DMS 273 (cell line): ENCODE data around the gene SWT1.

Experiments
- DNase-seq: peaks from one replicate; lab custom pipeline; 2025; ENCODE audit not compliant: unreplicated experiment; lab: John Stamatoyannopoulos, UW

The SWT1 gene

DNA sequence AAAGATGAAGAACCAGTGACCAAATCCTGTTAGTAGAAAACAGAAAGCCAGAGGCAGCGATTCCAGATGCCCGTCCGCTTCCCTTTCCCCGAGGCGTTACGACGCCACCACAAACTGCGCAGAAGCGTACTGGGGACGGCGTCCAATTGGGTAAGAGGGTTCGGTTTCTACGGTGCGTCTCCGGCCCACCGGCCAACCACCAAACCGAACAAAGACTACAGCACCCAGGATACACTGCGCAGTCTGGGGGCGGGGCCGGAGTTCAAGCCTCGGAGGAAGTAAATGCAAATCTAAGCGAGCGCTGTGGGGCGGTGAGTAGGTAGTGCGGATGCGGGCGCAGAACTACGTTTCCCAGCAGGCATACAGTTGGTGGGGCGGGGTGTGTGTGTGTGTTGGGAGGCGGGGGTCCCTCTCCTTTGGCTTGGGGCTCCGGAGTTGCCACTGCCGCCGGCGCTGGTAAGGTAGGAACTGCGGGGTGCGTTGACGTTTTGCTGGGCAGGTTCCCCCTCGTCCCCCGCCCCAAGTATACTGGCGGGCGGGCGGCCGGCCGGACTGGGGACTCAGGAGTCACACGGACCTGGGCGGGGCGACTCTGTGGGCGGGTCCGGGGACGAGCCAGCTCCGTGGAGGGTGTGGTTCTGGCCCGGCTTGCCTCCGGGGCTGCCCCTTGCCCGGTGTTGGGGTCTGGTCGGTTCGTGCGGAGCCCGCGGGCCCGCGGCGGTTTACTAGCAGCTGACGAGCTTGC lies at the start of gene SWT1, which contains the start of gene TRMT1L:
SWT1 (plus strand) TSS at position 314 of the 745 bp plus-strand sequence. CDS start 3,675 bp downstream, outside the sequence.
TRMT1L (minus strand) TSS at position 100 of the 745 bp plus-strand sequence. CDS start 241 bp downstream, outside the sequence.
- DNase-seq: peak; percentile 100

GRCh38 chr1:185108321-185108720 lies 48.6 kb upstream of the SWT1 start:
- DNase-seq: peak; percentile 10

- no peak for DNase-seq
These were observed 46.8 kb upstream of the SWT1 start for GRCh38 chr1:185110145-185110544.

GRCh38 chr1:185111873-185112272 lies 45.1 kb upstream of the SWT1 start:
- no peak for DNase-seq

DNA sequence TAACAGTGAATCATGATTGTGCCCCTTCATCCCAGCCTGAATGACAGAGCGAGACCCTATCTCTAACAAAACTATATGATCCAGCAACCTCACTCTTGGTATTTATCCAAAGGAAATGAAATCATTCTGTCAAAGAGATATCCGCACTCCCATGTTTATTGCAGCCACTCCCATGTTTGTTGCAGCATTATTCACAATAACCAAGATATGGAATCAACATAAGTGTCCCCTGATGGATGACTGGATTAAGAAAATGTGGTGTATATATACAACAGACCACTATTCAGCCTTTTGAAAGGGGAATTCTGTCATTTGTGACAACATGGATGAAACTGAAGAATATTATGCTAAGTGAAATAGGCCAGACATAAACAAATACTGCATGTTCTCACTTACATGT lies 44.6 kb upstream of the SWT1 start:
- no peak for DNase-seq

GRCh38 chr1:185129708-185130107 lies 27.3 kb upstream of the SWT1 start:
- DNase-seq: no peak

GRCh38 chr1:185132534-185132933 lies 24.4 kb upstream of the SWT1 start:
- DNase-seq: no peak

- no peak for DNase-seq
These were observed 18.9 kb upstream of the SWT1 start for GRCh38 chr1:185137896-185138545.

GRCh38 chr1:185139246-185139645 lies 17.7 kb upstream of the SWT1 start:
- DNase-seq: no peak

GRCh38 chr1:185144233-185144632 lies 12.7 kb upstream of the SWT1 start:
- no peak for DNase-seq

DNA sequence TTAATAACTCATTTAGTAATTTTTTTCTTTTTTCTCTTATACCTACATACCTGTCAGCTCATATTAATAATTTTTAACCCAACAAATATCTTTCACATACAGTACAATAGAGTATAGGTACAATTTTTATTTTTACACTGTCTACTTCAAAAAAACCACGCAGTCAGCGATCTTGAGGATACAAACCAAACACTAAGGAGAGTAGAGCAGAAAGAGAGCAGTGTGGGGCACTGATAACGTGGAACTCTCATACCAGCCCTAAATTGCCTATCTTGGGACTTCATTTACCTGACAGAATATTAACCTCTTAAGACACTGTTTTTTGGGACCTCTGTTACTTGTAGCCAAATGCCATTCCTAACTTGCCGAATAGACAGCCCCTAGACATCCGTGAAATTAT lies 5.8 kb upstream of the SWT1 start:
- no peak for DNase-seq

- DNase-seq: no peak
These were observed 4.7 kb upstream of the SWT1 start for GRCh38 chr1:185152187-185152767.

DNA sequence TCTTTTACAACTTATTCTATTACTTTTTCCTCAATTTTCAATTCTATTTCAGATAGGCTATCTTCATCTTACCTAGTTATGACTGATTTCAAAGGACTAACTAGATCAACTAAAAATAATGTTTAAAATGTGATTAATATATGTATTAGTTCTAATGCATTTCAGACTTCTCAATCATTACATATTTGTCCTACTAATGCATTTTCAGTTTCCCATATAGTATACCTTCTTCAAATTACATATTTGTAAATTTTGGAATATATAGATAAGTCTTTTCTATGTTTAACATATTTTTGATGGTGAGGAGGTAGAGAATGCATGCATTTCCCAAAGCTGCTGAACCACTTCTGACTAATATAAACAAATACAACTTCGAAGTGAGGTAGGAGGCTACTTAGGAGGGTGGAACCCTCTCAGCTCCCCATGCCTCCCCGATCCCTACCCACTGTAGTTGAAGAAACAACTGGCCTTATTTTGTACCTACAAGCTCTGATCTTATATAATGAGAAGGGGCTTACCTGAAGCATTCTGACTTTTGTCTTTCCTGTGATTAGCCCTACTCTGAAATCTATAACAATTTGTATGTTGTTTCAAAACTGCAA lies 2.0 kb upstream of the SWT1 start:
- DNase-seq: no peak

GRCh38 chr1:185155600-185156287 lies 1.2 kb upstream of the SWT1 start:
- peak; percentile 63 for DNase-seq

DNA sequence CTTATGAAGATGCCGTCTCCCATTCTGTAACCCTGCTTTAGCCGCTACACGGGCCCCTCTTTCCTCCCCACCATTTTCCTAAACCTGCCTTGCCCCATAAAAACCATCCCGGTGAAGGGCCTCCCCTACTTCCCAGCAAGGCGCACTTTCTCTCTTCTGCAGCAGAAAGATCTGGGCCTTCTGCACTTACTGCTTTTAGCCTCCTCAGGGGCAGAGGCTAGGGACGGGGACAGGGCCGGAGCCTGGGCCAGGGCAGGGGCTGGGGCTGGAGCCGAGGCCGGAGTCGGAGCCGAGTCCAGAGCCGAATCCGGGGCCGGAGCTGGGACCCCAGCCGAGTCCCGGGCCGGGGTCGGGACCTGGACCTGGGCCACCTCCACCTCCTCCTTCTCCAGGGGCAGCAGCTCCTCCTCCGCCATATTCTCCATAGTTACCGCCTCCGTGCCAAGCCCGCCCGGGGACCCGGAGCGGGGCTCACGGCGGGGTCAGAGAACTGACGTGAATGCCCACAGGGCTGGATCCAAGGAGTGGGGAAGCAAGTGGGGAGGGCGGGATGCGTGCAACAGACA lies 596 bp upstream of the SWT1 start:
- DNase-seq: peak; percentile 63

GRCh38 chr1:185157599-185158412 lies 839 bp downstream of the SWT1 start:
- peak; percentile 40 for DNase-seq

- DNase-seq: peak; percentile 25
These were observed 1.8 kb downstream of the SWT1 start for GRCh38 chr1:185158800-185159199.

DNA sequence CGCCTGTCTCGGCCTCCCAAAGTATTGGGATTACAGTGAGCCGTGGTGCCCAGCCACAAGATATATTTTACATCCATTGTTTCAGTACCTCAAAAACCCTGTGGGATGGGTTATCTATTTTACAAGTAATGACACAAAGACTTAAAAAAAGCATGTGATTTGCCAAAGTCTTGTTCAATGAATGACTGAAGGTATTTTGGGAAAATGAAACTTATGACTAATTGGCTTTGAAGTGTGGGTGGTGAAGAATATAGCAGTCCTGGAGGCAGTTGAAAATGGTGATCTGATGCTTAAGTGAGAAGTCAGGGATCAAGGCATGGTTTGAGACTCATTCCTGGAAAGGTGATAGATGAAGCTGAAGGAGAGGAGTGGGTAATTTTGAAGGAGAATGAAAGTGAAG lies 3.0 kb downstream of the SWT1 start:
- DNase-seq: no peak

DNA sequence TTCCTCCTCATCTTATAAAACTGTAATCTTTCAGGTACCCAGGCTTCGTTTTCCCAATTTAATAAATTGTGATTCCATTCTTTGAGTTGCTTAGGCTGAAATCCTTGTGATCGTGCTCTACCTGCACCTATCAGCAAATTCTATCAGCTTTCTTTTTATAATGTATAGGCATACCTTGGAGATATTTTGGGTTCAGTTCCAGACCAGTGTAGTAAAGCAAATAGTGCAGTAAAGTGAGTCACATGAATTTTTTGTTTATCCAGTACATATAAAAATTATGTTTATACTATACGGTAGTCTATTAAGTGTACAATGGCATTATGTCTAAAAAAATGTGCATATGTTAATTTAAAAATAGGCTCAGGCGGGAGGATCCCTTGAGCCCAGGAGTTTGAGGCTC lies 5.5 kb downstream of the SWT1 start:
- DNase-seq: no peak

DNA sequence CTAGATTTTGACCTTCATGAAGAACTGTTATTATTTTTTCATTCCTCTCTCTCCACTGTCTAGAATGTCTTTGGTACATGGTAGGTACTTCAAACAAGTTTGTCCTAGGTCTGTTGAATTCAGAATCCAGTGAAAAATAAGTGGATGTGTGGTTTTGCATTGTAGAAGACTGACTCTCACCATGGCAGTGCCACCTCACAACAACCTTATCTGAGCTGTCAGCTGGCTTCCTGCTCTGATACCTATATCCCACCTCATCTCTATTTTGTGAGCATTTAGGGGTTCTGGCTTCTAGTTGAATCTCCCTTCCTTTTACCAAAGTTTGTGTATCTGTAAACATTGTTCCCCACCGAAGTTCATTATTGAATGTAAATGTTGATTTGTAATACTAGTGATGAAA lies 9.1 kb downstream of the SWT1 start:
- DNase-seq: no peak
